Motor neuron (in vitro differentiated cells): ENCODE measurements around the gene NXPH4. TPM values are rescaled to one million over a fixed set of nuclear protein-coding genes. Genes with fewer than 3 reads are reported as not detected.

Experiments used
- ATAC-seq, 8 experiments: fragments of 200-7000 bp; cut with Tn5 transposase; replicated peaks in 6 of 8; 2 replicates each; pipeline ENCODE4 v1.8.0; 2021; ENCODE audit warnings: mild to moderate bottlenecking in 8 of 8, moderate library complexity in 8 of 8
- H3K27ac ChIP-seq, 2 donors: fragments of 250-450 bp; sonication (Bioruptor Pico); 2 replicates each; pipeline ENCODE4 v1.9.0; 2021; ENCODE audit warnings: antibody characterized with exemption in 2 of 2, mild to moderate bottlenecking in 2 of 2, moderate library complexity in 1 of 2
- H3K4me1 ChIP-seq, 2 donors: fragments of 250-450 bp; sonication (Bioruptor Pico); replicated peaks in 1 of 2; 2 replicates each; pipeline ENCODE4 v1.6.1; 2021; ENCODE audit warnings: antibody characterized with exemption in 2 of 2, mild to moderate bottlenecking in 2 of 2, moderate library complexity in 1 of 2
- H3K4me3 ChIP-seq, 5 donors: fragments of 250-450 bp; sonication (Bioruptor Pico); 2 replicates each; pipeline ENCODE4 v1.9.0; 2021; ENCODE audit warnings: antibody characterized with exemption in 5 of 5, mild to moderate bottlenecking in 5 of 5, moderate library complexity in 4 of 5
- WGBS, 10 experiments: fragments of 450-650 bp; shearing (Covaris generic); methylation state at CpG; one replicate each; pipeline ENCODE4 v1.0.0; 2022; 5-methylcytosine and 5-hydroxymethylcytosine counted together
- in situ Hi-C, 9 experiments: fragments of 400-800 bp; cut with MboI; loops; one replicate each; pipeline ENCODE4 v1.15.0; 2021; ENCODE audit warnings: low sequenced_read_pairs in 9 of 9, low pct_unique_long_range_greater_than_20kb in 2 of 9; ENCODE audit not compliant: unreplicated experiment in 9 of 9
- total RNA-seq, 8 experiments: library from RNA; unstranded; fragments of 300-600 nt; gene quantifications; 2 replicates each; pipeline versions ENCODE4 v1.2.3 to v1.2.4, GENCODE V29; 2022

Gene NXPH4
- total RNA-seq, 8 experiments from 2014 or later, result 0.36 to 16.3 (median 10.7) TPM

- 11 to 70% (median 40%) methylated on average over 1 to 3 of the region's 14 CpGs; no CpG with 5 or more reads in 3 of the 10 experiments for WGBS, 10 experiments
- peak overlapping the region; percentile 47 to 85 (median 65) for H3K4me3 ChIP-seq
- ATAC-seq, result peak in 4 of 8 experiments; percentile 1 to 7 (median 2)
- H3K27ac ChIP-seq, result peak overlapping the region; percentile 79
- peaks cover 85 to 88% of the 10 kb centered on the region in 2 donors for H3K4me1 ChIP-seq
- in situ Hi-C loops, result no loop called here
These were observed 2.8 kb downstream of the NXPH4 start for GRCh38 chr12:57219205-57219992.

GRCh38 chr12:57219993-57220754 is 3.6 kb downstream of the NXPH4 start:
- WGBS, 10 experiments, result no CpG with 5 or more reads among the region's 38 CpGs
- in situ Hi-C loops, result no loop called here
- ATAC-seq, result peak in 5 of 8 experiments; percentile 0 to 12 (median 5)
- Histone ChIP-seq H3K4me1 (peaks cover 85 to 88% of the 10 kb centered on the region in 2 donors), H3K4me3 (peak overlapping the region; percentile 47 to 85 (median 65)), H3K27ac (peak overlapping the region; percentile 79)

- 60% methylated on average over 1 of the region's 1 CpG; no CpG with 5 or more reads in 9 of the 10 experiments for WGBS, 10 experiments
- in situ Hi-C loops, result no loop called here
- Histone ChIP-seq H3K4me3 (peak overlapping the region; percentile 47 to 85 (median 65)), H3K4me1 (peaks cover 85 to 88% of the 10 kb centered on the region in 2 donors), H3K27ac (peak overlapping the region; percentile 79)
- ATAC-seq, result peak in 1 of 8 experiments; percentile 3
These were observed 4.2 kb downstream of the NXPH4 start for GRCh38 chr12:57220770-57221168.

GRCh38 chr12:57221169-57221917 is 4.7 kb downstream of the NXPH4 start:
- Histone ChIP-seq H3K4me3 (peak overlapping the region in 2 of 5 donors; percentile 1 to 85), H3K4me1 (peaks cover 86 to 90% of the 10 kb centered on the region in 2 donors), H3K27ac (peak overlapping the region; percentile 79)
- no peak for ATAC-seq
- in situ Hi-C loops, result no loop called here
- 20% methylated on average over 1 of the region's 24 CpGs; no CpG with 5 or more reads in 9 of the 10 experiments for WGBS, 10 experiments

GRCh38 chr12:57222286-57223190 is 5.9 kb downstream of the NXPH4 start:
- in situ Hi-C loops, result no loop called here
- ATAC-seq, result peak in 5 of 8 experiments; percentile 8 to 38 (median 19)
- WGBS, 10 experiments, result no CpG with 5 or more reads among the region's 13 CpGs
- H3K4me1 ChIP-seq, result peaks cover 88 to 98% of the 10 kb centered on the region in 2 donors
- peak overlapping the region in 1 of 5 donors; percentile 85 for H3K4me3 ChIP-seq
- H3K27ac ChIP-seq, result peak overlapping the region; percentile 79

GRCh38 chr12:57223191-57224165 is 6.9 kb downstream of the NXPH4 start:
- peak in 5 of 8 experiments; percentile 65 to 71 (median 68) for ATAC-seq
- H3K4me1 ChIP-seq, result peaks cover 92 to 99% of the 10 kb centered on the region in 2 donors
- H3K27ac ChIP-seq, result peak overlapping the region; percentile 56 to 79
- WGBS, 10 experiments, result 0 to 100% (median 65%) methylated on average over 1 to 9 of the region's 22 CpGs; no CpG with 5 or more reads in 2 of the 10 experiments
- no peak overlapping the region for H3K4me3 ChIP-seq
- in situ Hi-C loops, result no loop called here

GRCh38 chr12:57224278-57224972 is 7.8 kb downstream of the NXPH4 start:
- peak in 1 of 8 experiments; percentile 15 for ATAC-seq
- 80 to 100% (median 93%) methylated on average over 1 to 13 of the region's 30 CpGs; no CpG with 5 or more reads in 2 of the 10 experiments for WGBS, 10 experiments
- Histone ChIP-seq H3K4me3 (no peak overlapping the region), H3K4me1 (peaks cover 94 to 98% of the 10 kb centered on the region in 2 donors), H3K27ac (peak overlapping the region; percentile 56 to 79)
- in situ Hi-C loops, result no loop called here

- peak in 2 of 8 experiments; percentile 19 to 42 for ATAC-seq
- in situ Hi-C loops, result loop anchor here in 1 of 9 experiments (25.0 kb wide), 1 partner anchor 237 kb away; the partner anchor contains the start of genes GLI1 and INHBE
- H3K4me3 ChIP-seq, result no peak overlapping the region
- H3K27ac ChIP-seq, result peak overlapping the region in 1 of 2 donors; percentile 79
- peaks cover 87 to 93% of the 10 kb centered on the region in 2 donors for H3K4me1 ChIP-seq
- WGBS, 10 experiments, result 80 to 84% methylated on average over 3 to 11 of the region's 61 CpGs; no CpG with 5 or more reads in 8 of the 10 experiments
These were observed 8.5 kb downstream of the NXPH4 start for GRCh38 chr12:57224973-57225679.

- Histone ChIP-seq H3K4me1 (peaks cover 83 to 88% of the 10 kb centered on the region in 2 donors), H3K4me3 (no peak overlapping the region), H3K27ac (peak overlapping the region in 1 of 2 donors; percentile 17)
- no peak for ATAC-seq
- WGBS, 10 experiments, result 0 to 62% methylated on average over 1 to 7 of the region's 18 CpGs; no CpG with 5 or more reads in 8 of the 10 experiments
- in situ Hi-C loops, result loop anchor here in 1 of 9 experiments (25.0 kb wide), 1 partner anchor 237 kb away; the partner anchor contains the start of genes GLI1 and INHBE
These were observed 9.2 kb downstream of the NXPH4 start for GRCh38 chr12:57225680-57226210.
